ENCODE results near the gene SUMO2.
"Not testable (repeated sequence)": the region's sequence is repeated elsewhere in the genome, so short reads cannot be mapped to it uniquely, and the experiment has no call there.

SUMO2 gene

DNA sequence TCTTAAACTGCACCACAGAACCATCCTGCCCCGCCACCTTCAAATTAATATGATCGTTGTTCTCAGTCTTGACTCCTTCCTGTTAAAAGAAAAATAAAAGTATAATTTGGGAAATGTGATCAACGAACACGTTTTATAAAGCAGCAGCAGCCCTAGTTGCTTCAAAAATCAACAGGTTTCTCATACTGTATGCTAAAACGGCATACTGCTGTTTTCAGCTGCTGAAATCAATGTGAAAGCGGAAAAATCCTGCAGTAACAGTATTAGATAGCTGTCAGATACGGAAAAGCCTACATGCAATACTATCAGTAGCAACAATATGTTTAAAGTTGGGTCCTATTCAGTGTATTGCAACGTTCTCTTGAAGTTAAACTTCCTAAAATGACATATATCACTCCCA, 1.6 kb downstream of the SUMO2 start:
- DNase-seq: no peak

GRCh38 chr17:75178453-75178852, 4.3 kb downstream of the SUMO2 start:
- no peak for DNase-seq

- no peak for DNase-seq
Observed at GRCh38 chr17:75176625-75177024, 6.1 kb downstream of the SUMO2 start.

DNA sequence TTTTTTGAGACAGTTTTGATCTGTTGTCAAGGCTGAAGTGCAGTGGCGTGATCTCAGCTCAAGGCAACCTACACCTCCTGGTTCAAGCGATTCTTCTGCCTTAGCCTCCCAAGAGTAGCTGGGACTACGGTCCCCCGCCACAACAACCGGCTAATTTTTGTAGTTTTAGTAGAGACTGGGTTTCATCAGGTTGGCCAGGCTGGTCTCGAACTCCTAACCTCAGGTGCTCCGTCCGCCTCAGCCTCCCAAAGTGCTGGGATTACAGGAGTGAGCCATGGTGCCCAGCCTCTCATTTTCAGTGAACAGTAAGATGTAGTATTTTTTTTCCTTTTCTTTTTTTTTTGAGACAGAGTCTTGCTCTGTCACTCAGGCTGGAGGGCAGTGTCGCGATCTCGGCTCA, 7.8 kb downstream of the SUMO2 start:
- DNase-seq: no peak

GRCh38 chr17:75173526-75173925, 9.2 kb downstream of the SUMO2 start:
- DNase-seq: no peak

DNA sequence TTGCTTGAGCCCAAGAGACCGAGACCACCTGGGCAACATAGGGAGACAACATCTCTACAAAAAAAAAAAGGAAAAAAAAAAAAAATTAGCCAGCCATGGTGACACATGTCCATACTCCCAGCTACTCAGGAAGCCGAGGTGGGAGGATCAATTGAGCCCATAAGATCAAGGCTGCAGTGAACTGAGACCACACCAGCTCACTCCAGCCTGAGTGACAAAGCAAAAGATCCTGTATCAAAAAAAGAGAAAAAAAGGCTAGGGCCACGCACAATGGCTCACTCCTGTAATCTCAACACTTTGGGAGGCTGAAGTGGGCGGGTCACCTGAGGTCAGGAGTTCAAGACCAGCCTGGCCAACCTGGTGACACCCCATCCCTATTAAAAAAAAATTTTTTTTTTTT, 13.8 kb downstream of the SUMO2 start:
- no peak for DNase-seq

GRCh38 chr17:75164606-75165005, 18.2 kb downstream of the SUMO2 start:
- not testable (repeated sequence) for DNase-seq

DNA sequence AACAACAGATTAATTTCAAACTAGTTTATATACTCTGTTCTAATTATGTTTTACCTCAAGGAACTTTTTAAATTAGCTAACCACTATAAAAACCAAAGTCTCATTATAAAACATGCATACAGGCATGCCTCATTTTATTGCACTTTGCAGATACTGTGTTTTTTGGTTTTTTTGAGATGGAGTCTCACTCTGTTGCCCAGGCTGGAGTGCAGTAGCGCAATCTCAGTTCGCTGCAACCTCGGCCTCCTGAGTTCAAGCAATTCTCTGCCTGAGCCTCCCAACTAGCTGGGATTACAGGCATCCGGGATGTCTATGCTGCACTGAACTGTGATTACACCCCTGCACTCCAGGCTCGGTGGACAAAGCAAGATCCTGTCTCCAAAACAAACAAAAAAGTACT, 19.7 kb downstream of the SUMO2 start:
- no peak for DNase-seq

DNA sequence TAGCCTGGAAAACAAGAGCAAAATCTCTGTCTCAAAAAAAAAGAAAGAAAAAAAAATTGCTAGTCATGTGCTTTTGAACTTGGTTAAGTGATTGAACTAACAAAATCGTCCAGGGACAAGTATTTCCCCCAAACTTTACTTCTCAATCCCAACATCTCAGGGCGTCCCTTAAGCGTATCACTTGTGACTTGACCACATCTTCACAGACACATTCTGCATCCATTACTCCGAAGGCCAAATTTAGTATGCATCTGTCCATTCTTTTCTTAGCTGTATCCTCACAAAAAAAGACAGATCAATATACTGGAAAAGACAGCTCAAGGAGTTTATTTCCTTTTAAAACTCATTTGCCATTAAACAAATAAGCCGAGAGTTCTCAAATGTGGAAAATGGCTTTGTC, 22.5 kb downstream of the SUMO2 start:
- no peak for DNase-seq

DNA sequence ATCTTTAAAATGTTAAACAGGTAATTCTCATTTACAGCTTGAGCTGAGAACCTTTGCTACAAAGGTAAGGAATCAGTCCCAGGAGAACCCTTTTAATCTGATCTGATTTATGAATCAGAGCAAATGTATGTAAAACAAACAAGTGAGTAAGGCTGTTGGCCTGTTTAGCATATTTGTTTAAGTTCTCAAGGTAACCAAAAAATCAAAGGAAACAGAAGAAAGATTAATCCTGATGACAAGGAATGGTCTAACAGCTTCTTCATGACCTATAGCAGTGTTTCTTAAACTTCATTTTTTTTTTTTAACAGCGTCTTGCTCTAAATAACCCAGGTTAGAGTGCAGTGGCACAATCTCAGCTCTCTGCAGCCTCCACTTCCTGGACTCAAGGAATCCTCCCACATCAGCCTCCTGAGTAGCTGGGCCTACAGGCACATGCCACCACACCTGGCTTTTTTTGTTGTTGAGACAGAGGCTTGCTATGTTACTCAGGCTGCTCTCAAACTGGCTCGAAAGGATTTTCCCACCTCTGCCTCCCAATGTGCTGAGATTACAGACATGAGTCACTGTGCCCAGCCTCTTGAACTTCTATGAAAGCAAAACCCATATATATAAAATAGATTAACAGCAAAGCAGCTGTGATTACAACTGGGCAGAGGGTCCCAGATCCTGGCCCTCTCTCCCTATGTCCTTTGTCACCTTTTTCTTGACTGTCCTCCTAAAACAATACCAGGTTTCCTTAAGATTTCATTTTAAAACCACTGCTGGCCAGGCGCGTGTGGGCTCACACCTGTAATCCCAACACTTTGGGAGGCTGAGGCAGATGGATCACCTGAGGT, 23.3 kb downstream of the SUMO2 start:
- no peak for DNase-seq

DNA sequence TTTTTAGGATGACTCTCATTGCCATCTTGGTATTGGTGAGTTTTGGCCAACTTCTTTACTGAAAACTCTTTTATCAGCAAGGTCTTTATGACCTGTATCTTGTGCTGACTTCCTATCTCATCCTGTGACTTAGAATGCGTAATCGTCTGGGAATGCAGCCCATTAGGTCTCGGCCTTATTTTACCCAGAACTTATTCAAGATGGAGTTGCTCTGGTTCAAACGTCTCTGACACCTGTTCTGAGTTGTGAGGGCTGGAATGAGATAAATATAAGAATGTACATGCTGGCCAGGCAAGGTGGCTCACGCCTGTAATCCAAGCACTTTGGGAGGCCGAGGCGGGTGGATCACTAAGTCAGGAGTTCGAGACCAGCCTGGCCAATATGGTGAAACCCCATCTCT, 24.3 kb downstream of the SUMO2 start:
- not testable (repeated sequence) for DNase-seq

DNA sequence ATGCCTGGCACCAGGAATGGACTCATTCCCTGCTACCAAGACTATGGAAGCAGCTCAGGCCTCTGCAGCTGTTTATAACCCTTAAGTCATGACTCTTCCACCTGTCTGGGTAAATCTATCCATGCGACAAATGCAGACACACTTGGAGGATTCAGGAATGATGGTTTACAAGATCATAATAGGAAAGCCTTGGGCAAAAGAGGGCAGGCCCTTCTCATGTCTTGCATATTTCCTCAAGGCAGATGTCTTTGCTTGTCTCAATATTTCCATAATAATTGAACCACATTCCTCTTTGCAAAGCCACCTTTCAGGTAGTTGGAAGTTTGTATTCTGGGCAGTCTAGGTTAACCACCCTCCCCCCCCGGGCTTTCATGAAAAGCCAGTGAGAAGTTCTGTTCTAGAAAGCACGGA, 27.6 kb downstream of the SUMO2 start:
- no peak for DNase-seq

DNA sequence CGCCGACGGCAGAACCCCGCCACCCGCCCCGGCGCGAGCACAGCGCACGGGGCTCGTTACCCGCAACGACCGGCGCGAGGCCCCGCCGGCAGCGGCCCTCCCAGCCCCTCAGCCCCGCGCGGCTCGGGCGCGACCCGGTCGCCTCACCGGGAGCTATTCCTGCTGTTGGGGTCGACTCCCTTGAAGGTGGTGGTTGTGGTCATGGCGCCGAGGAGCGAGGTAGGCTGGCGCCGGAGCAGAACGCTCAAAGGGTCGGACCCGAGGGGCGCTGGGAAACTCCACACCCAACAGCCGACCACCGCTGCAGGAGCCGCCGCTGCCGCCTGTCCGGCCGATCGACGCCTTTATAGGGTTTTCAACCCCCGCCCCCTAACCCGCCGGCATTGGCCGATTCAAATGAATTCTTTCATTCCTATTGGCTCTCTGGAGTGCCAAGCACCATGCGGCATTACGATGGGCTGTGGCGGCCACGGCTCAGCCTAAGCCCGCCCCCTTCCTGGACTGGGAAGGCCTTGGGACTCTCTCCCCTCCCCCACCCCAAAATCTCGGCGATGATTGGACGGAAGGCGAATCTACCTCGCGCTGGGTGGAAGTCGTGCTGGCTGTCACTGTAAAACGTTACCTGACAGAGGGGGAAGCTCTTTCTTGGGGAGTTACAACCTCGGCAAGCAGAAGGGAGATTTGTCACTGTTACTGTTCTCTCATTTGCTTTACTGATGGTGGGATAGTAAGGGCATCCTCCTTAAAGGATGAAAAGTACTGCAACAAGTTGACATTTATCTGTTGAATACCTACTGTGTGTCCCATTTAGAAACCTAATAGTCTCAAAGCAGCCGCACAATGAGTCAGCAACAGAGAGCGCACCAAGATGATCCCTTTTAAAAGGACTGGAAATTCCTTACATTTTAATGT, 28.3 kb downstream of the SUMO2 start, which contains the start of gene JPT1:
Gene JPT1, minus strand, starts transcription at position 318 of the 912 bp plus-strand sequence. Its CDS starts 115 bp downstream, at position 203.
- peak; percentile 100 for DNase-seq

GRCh38 chr17:75153780-75154194, 29.0 kb downstream of the SUMO2 start:
- DNase-seq: peak; percentile 47

GRCh38 chr17:75152922-75153779, 29.6 kb downstream of the SUMO2 start:
- DNase-seq: peak; percentile 64

- DNase-seq: no peak
Observed at GRCh38 chr17:75152523-75152921, 30.2 kb downstream of the SUMO2 start.

GRCh38 chr17:75151930-75152329, 30.8 kb downstream of the SUMO2 start:
- DNase-seq: no peak

DNA sequence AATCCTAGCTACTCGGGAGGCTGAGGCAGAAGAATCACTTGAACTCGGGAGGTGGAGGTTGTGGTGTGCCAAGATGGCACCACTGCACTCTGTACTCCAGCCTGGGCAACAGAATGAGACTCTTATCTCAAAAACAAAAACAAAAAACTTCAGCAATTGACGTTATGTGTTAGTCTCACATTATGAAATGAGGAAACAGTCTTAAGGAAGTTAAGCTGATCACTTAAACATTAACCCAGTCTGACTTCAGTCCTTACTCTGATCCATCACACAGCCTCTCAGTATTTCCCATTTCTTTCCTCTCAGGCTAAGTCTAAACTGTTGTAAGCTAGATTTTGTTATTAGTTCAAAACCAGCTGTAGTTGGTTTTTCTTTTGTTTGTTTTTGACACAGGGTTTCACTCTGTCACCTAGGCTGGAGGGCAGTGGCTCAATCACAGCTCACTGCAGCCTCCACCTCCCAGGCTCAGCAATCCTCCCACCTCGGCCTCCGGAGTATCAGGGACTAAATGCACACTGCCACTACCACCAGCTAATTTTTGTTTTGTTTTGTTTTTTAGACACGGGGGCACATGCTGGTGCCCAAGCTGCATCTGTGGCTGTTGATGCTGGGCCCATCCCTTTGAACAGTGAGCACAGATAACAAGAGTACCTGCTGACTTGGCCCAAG, 34.7 kb downstream of the SUMO2 start:
- no peak for DNase-seq

GRCh38 chr17:75146592-75146991, 36.2 kb downstream of the SUMO2 start:
- no peak for DNase-seq

DNA sequence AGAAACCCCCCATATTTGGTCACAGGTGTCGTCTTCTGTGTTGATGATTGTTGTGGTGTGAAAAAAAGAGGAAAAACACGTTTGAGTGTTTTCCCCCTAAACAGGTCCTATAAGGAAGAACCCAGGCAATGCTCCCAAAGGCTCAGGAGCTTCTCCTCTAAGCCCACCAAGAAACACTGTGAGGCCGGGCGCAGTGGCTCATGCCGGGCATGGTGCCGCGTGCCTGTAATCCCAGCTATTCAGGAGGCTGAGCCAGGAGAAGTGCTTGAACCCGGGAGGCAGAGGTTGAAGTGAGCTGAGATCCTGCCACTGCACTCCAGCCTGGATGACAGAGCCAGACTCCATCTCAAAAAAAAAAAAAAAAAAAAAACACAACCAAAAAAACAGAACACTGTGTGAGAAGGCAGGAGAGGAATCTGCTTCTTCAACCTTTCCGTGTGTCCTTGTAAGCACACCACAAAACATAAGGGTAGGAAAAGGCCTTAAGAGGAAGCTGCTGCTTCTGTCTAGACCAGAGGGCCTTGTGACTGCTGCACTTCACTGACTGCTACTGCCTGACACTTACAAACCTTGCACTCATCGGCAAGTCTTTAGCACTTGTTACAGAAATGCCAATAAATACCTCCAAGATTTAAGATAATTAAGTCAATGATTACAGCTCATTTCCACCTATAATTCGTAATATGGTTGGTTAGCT, 37.8 kb downstream of the SUMO2 start:
- DNase-seq: no peak

DNA sequence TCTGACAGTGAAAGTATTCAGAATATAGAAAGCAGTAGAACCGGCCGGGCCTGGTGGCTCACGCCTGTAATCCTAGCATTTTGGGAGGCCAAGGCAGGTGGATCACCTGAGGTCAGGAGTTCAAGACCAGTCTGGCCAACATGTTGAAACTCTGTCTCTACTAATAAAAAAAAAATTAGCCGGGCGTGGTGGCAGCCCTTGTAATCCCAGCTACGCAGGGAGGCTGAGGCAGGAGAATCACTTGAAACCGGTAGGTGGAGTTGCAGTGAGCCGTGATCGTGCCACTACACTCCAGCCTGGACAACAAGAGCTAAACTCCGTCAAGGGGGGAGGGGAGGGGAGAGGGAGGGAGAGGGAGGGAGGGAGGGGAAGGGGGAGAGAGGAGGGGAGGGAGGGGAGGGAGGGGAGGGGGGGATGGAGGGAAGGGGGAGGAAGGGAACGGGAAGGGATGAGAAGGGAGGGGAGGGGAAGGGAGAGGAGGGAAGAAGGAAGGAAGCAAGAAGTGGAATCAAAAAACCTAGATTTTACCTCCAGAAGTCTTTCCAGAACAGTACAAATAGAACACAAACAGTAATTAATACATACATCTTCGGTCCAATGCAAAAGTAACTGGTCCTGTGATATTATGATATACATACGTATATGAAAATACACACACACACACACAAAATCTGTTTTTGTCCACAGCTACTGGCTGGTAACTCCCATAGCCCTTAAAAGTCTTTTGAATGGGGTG, 40.4 kb downstream of the SUMO2 start:
- DNase-seq: no peak

Measured in activated CD4-positive, alpha-beta T cell treated with anti-CD3 and anti-CD28 coated beads, Interleukin-2, Interleukin-6, amounts not matched to agents 100 ng/mL and 50 ng/mL, durations not matched to agents 16 hours and 8 hours (primary cell).